Keratinocyte (primary cell): ENCODE results near the gene POLD2. TPM values are rescaled to one million over a fixed set of nuclear protein-coding genes. Genes with fewer than 3 reads are reported as not detected.

Experiments used
- DNase-seq: peaks from one replicate; pipeline ENCODE4 v3.0.0-alpha.2; 2011; ENCODE audit warnings: low read depth, missing footprints, low spot score
- FAIRE-seq: peaks from 2 replicates; lab custom pipeline; 2011; peaks lifted over from hg19 to GRCh38; lab: Jason Lieb, UNC
- H2AFZ ChIP-seq: 2 replicates; pipeline ENCODE4 v1.6.0; 2012; ENCODE audit warnings: low read length, control low read depth, inconsistent platforms; ENCODE audit not compliant: control insufficient read depth
- H3K27ac ChIP-seq: 2 replicates; pipeline ENCODE4 v1.5.1; 2011; ENCODE audit warnings: low read length; ENCODE audit not compliant: control insufficient read depth, insufficient read depth
- H3K27me3 ChIP-seq: 3 replicates; pipeline ENCODE4 v1.6.0; 2011; ENCODE audit warnings: low read length; ENCODE audit not compliant: control insufficient read depth, insufficient read depth; ENCODE audit errors: extremely low read depth
- H3K36me3 ChIP-seq, 2 experiments: 2 replicates in 1 of 2; 3 replicates in 1 of 2; pipeline ENCODE4 v1.5.1; 2011; ENCODE audit warnings: low read length in 2 of 2, mild to moderate bottlenecking in 1 of 2; ENCODE audit not compliant: control insufficient read depth in 2 of 2, insufficient read depth in 2 of 2; ENCODE audit errors: extremely low read depth in 1 of 2
- H3K4me1 ChIP-seq: 3 replicates; pipeline ENCODE4 v1.5.1; 2011; ENCODE audit warnings: low read length; ENCODE audit not compliant: control insufficient read depth, insufficient read depth; ENCODE audit errors: extremely low read depth
- H3K4me2 ChIP-seq: 3 replicates; pipeline ENCODE4 v1.6.0; 2011; ENCODE audit warnings: low read depth, low read length; ENCODE audit not compliant: control insufficient read depth, insufficient read depth; ENCODE audit errors: extremely low read depth
- H3K4me3 ChIP-seq, 3 experiments: fragments of 200-600 bp in 1 of 3; sonication (generic) in 1 of 3; 2 replicates in 2 of 3; 3 replicates in 1 of 3; pipeline ENCODE4 v1.5.1; 2011 to 2016; ENCODE audit warnings: low read length in 3 of 3, mild to moderate bottlenecking in 3 of 3, control low read depth in 2 of 3, inconsistent platforms in 1 of 3, low read depth in 1 of 3, mixed read lengths in 1 of 3, mixed run types in 1 of 3, moderate library complexity in 1 of 3; ENCODE audit not compliant: control insufficient read depth in 2 of 3, insufficient read depth in 2 of 3; ENCODE audit errors: extremely low read depth in 1 of 3
- H3K79me2 ChIP-seq: 2 replicates; pipeline ENCODE4 v1.6.0; 2012; ENCODE audit warnings: low read length; ENCODE audit not compliant: control insufficient read depth, insufficient read depth
- H3K9ac ChIP-seq: 3 replicates; pipeline ENCODE4 v1.6.0; 2011; ENCODE audit warnings: low read length; ENCODE audit not compliant: control insufficient read depth, insufficient read depth; ENCODE audit errors: extremely low read depth
- H3K9me1 ChIP-seq: 3 replicates; pipeline ENCODE4 v1.6.0; 2011; ENCODE audit warnings: low read length; ENCODE audit not compliant: control insufficient read depth, insufficient read depth; ENCODE audit errors: extremely low read depth
- H3K9me3 ChIP-seq: 2 replicates; pipeline ENCODE4 v1.5.1; 2012; ENCODE audit warnings: low read depth, low read length; ENCODE audit not compliant: control insufficient read depth
- H4K20me1 ChIP-seq: 3 replicates; pipeline ENCODE4 v1.6.0; 2011; ENCODE audit warnings: low read length; ENCODE audit not compliant: control insufficient read depth, insufficient read depth; ENCODE audit errors: extremely low read depth
- EZH2 ChIP-seq: IDR thresholded peaks from one replicate; pipeline ENCODE4 v1.6.1; 2012; ENCODE audit warnings: inconsistent platforms, mild to moderate bottlenecking, low read length, moderate library complexity
- dilution Hi-C: fragments of 300-500 bp; cut with MboI; formaldehyde crosslinking; loops from one replicate; pipeline ENCODE4 v1.7.0; 2020; ENCODE audit warnings: low sequenced_read_pairs; ENCODE audit not compliant: extremely low pct_ligation_motif_present
- polyA plus RNA-seq, 5 experiments: library from polyadenylated mRNA; depleted of rRNA in 3 of 5; stranded (reverse) in 3 of 5; stranded (forward) in 1 of 5; unstranded in 1 of 5; fragments of >200 nt; gene quantifications; 1 replicate in 1 of 5; 2 replicates in 3 of 5; 3 replicates in 1 of 5; pipeline versions ENCODE4 v1.2.1 to v1.2.3, GENCODE V29; 2011 to 2012; ENCODE audit warnings: missing spikeins in 2 of 5, low read depth in 1 of 5, low replicate concordance in 1 of 5
- TF ChIP-seq, protein P1 (sequence below), 3 experiments: IDR thresholded peaks in 1 of 3; conservative IDR thresholded peaks in 1 of 3; optimal IDR thresholded peaks in 1 of 3; 2 replicates in 2 of 3; 3 replicates in 1 of 3; pipeline versions ENCODE3 to v1.5.1; 2011; ENCODE audit warnings: low read length in 3 of 3, mild to moderate bottlenecking in 3 of 3, moderate library complexity in 2 of 3, control low read depth in 1 of 3, inconsistent platforms in 1 of 3; ENCODE audit not compliant: insufficient read depth in 2 of 3; ENCODE audit errors: extremely low read depth in 1 of 3

POLD2 gene
- polyA plus RNA-seq, 1 donor (not counting 4 experiments of a cell fraction or from before 2014, with no cell fraction given), result 158 TPM

DNA sequence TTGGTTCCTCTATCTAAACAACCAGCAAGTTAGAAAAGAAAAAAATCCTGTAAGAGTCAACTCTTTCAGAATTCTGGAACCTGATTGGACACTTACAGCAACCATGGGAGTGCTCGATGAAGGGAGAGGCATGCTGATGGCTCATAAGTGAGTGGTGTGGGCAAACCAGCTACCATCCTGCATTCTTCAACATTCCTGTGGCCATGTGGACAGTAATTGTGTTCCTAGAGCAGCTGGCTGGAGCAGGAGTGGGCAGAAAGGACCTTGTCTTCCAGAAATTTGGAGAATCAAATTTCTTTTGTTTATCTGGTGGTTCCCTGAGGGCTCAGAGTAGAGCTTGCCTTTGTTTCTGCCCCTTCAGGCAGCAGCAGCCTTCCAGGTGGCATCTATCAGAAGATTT is 40.2 kb upstream of the POLD2 start:
- Histone ChIP-seq H3K9ac (no peak overlapping the region), H3K79me2 (no peaks in the 10 kb centered on the region), H4K20me1 (no peaks in the 10 kb centered on the region), H3K27me3 (no peaks in the 10 kb centered on the region), H2AFZ (no peak overlapping the region), H3K36me3 (no peaks in the 10 kb centered on the region), H3K9me3 (no peaks in the 10 kb centered on the region), H3K4me1 (peaks cover 13% of the 10 kb centered on the region), H3K9me1 (no peaks in the 10 kb centered on the region), H3K4me2 (peak overlapping the region; percentile 31), H3K27ac (no peak overlapping the region), H3K4me3 (no peak overlapping the region)
- TF ChIP-seq EZH2, result no peak
- TF ChIP-seq, protein P1, sequence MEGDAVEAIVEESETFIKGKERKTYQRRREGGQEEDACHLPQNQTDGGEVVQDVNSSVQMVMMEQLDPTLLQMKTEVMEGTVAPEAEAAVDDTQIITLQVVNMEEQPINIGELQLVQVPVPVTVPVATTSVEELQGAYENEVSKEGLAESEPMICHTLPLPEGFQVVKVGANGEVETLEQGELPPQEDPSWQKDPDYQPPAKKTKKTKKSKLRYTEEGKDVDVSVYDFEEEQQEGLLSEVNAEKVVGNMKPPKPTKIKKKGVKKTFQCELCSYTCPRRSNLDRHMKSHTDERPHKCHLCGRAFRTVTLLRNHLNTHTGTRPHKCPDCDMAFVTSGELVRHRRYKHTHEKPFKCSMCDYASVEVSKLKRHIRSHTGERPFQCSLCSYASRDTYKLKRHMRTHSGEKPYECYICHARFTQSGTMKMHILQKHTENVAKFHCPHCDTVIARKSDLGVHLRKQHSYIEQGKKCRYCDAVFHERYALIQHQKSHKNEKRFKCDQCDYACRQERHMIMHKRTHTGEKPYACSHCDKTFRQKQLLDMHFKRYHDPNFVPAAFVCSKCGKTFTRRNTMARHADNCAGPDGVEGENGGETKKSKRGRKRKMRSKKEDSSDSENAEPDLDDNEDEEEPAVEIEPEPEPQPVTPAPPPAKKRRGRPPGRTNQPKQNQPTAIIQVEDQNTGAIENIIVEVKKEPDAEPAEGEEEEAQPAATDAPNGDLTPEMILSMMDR (optimal IDR thresholded peaks at IDR 0.05 in 1 of 3, IDR thresholded peaks at IDR 0.05 in 1 of 3, conservative IDR thresholded peaks at IDR 0.05 in 1 of 3; ENCODE audit: extremely low read depth in 1 of 3, insufficient read depth in 2 of 3, low read length in 3 of 3), result no peak
- FAIRE-seq (peak; percentile 94), DNase-seq (peak; percentile 11)
- dilution Hi-C loops, result no loop called here

DNA sequence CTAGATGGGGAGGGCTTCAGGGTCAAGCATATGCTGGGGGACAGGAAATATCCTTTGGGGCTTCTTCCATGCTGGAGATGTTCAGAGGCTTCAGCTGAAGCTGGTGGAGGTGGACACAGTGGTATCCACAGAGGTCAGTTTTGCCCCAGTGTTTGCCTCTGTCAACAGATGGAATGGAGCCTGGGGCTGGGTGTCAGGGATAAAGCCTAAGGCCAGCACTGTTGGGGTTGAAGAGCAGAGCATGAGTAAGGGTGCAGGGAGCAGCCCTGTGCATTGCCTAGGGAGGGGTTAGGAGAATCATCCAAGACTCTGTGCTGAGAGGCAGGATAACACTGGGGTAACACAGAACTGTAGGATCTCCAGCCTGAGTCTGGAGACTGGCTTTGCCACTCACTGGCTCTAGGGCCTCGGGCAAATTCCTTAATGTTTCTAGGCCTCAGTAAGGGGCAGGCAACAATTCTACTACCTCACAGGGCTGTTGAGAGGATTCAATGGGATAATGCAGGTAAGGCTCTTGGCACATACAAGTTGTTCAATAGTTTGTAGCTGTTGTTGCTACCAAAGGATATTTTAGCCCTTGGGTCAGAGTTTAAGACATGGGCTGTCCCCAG is 39.5 kb upstream of the POLD2 start:
- Histone ChIP-seq H3K4me1 (peaks cover 13% of the 10 kb centered on the region), H2AFZ (no peak overlapping the region), H3K4me3 (no peak overlapping the region), H3K27me3 (no peaks in the 10 kb centered on the region), H3K9me1 (no peaks in the 10 kb centered on the region), H3K79me2 (no peaks in the 10 kb centered on the region), H4K20me1 (no peaks in the 10 kb centered on the region), H3K4me2 (no peak overlapping the region), H3K27ac (no peak overlapping the region), H3K9me3 (no peaks in the 10 kb centered on the region), H3K36me3 (no peaks in the 10 kb centered on the region), H3K9ac (no peak overlapping the region)
- dilution Hi-C loops, result no loop called here
- FAIRE-seq, result peak; percentile 32
- no peak for DNase-seq
- TF ChIP-seq, protein P1 (optimal IDR thresholded peaks at IDR 0.05 in 1 of 3, IDR thresholded peaks at IDR 0.05 in 1 of 3, conservative IDR thresholded peaks at IDR 0.05 in 1 of 3; ENCODE audit: extremely low read depth in 1 of 3, insufficient read depth in 2 of 3, low read length in 3 of 3), result no peak
- TF ChIP-seq EZH2, result no peak
